ENCODE measurements around the gene LOC128125822.

The LOC128125822 gene

GRCh38 chr6:63571361-63572043 lies 778 bp upstream of the LOC128125822 start:
- POLR2A ChIA-PET, result no interaction called here
- CTCF ChIA-PET, result no interaction called here
- Histone ChIP-seq H3K27me3 (ENCODE audit: control insufficient read depth, insufficient read depth, low read length) (no peaks in the 10 kb centered on the region; the same call in 1 of the 2 replicates), H3K4me3 (ENCODE audit: low read depth in 2 of 2, low read length in 2 of 2) (peak overlapping the region; percentile 79 to 82), H3K36me3 (ENCODE audit: control insufficient read depth, insufficient read depth, low read length) (peaks cover 3% of the 10 kb centered on the region), H3K9me3 (ENCODE audit: control insufficient read depth, insufficient read depth, low read depth, low read length) (0 out of 2 replicates have a peak, but pooled peaks cover 5% of the 10 kb centered on the region), H3K4me1 (ENCODE audit: control insufficient read depth, insufficient read depth, low read length) (peaks cover 22% of the 10 kb centered on the region), H3K27ac (ENCODE audit: low read length) (peak overlapping the region; percentile 98)
- peak; percentile 67 for DNase-seq (ENCODE audit: low read depth, low spot score)
- no TSS peak for BruUV-seq (replicated peaks)
- TF ChIP-seq POLR2AphosphoS5 (IDR thresholded peaks at IDR 0.05; ENCODE audit: low read depth, low read length) (no peak), SIN3A (IDR thresholded peaks at IDR 0.05; ENCODE audit: borderline replicate concordance, insufficient read depth, low read depth, low read length) (no peak), TCF7L2 (IDR thresholded peaks at IDR 0.05; ENCODE audit: low read depth, low read length) (no peak), REST (IDR thresholded peaks at IDR 0.05; ENCODE audit: insufficient read depth in 1 of 2, low read depth in 2 of 2, low read length in 1 of 2) (no peak)
- TF ChIP-seq, protein P1, sequence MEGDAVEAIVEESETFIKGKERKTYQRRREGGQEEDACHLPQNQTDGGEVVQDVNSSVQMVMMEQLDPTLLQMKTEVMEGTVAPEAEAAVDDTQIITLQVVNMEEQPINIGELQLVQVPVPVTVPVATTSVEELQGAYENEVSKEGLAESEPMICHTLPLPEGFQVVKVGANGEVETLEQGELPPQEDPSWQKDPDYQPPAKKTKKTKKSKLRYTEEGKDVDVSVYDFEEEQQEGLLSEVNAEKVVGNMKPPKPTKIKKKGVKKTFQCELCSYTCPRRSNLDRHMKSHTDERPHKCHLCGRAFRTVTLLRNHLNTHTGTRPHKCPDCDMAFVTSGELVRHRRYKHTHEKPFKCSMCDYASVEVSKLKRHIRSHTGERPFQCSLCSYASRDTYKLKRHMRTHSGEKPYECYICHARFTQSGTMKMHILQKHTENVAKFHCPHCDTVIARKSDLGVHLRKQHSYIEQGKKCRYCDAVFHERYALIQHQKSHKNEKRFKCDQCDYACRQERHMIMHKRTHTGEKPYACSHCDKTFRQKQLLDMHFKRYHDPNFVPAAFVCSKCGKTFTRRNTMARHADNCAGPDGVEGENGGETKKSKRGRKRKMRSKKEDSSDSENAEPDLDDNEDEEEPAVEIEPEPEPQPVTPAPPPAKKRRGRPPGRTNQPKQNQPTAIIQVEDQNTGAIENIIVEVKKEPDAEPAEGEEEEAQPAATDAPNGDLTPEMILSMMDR (IDR thresholded peaks at IDR 0.05), result no peak
- in situ Hi-C loops (cut with HindIII; ENCODE audit: low pct_unique_long_range_greater_than_20kb, low sequenced_read_pairs), result loop anchor here (5.0 kb wide), 1 partner anchor 44 kb away; no protein-coding TSS in a partner anchor
- peak; percentile 15 for ATAC-seq
- intact Hi-C loops (cut with micrococcal nuclease; ENCODE audit: unreplicated experiment), result loop anchor here (5.0 kb wide), 1 partner anchor 219 kb away; no protein-coding TSS in a partner anchor

- DNase-seq (ENCODE audit: low read depth, low spot score) (no peak), ATAC-seq (peak; percentile 8)
- intact Hi-C loops (cut with micrococcal nuclease; ENCODE audit: unreplicated experiment), result loop anchor here (5.0 kb wide), 1 partner anchor 220 kb away; no protein-coding TSS in a partner anchor
- Histone ChIP-seq H3K4me1 (ENCODE audit: control insufficient read depth, insufficient read depth, low read length) (peaks cover 22% of the 10 kb centered on the region), H3K27ac (ENCODE audit: low read length) (peak overlapping the region; percentile 92), H3K36me3 (ENCODE audit: control insufficient read depth, insufficient read depth, low read length) (peaks cover 13% of the 10 kb centered on the region), H3K27me3 (ENCODE audit: control insufficient read depth, insufficient read depth, low read length) (no peaks in the 10 kb centered on the region; the same call in 1 of the 2 replicates), H3K4me3 (ENCODE audit: low read depth in 2 of 2, low read length in 2 of 2) (peak overlapping the region; percentile 82 to 85), H3K9me3 (ENCODE audit: control insufficient read depth, insufficient read depth, low read depth, low read length) (no peaks in the 10 kb centered on the region)
- ChIA-PET POLR2A (no interaction called here), CTCF (no interaction called here)
- TF ChIP-seq POLR2AphosphoS5 (IDR thresholded peaks at IDR 0.05; ENCODE audit: low read depth, low read length), result no peak
- TF ChIP-seq TCF7L2 (IDR thresholded peaks at IDR 0.05; ENCODE audit: low read depth, low read length), result no peak
- TF ChIP-seq REST (IDR thresholded peaks at IDR 0.05; ENCODE audit: insufficient read depth in 1 of 2, low read depth in 2 of 2, low read length in 1 of 2), result no peak
- TF ChIP-seq, protein P1 (IDR thresholded peaks at IDR 0.05), result no peak
- TF ChIP-seq SIN3A (IDR thresholded peaks at IDR 0.05; ENCODE audit: borderline replicate concordance, insufficient read depth, low read depth, low read length), result no peak
- no TSS peak for BruUV-seq (replicated peaks)
- in situ Hi-C loops (cut with HindIII; ENCODE audit: low pct_unique_long_range_greater_than_20kb, low sequenced_read_pairs), result loop anchor here (5.0 kb wide), 1 partner anchor 45 kb away; no protein-coding TSS in a partner anchor
Measured at GRCh38 chr6:63572747-63573075, 431 bp downstream of the LOC128125822 start.
